Activated CD8-positive, alpha-beta memory T cell treated with anti-CD3 and anti-CD28 coated beads, Interleukin-2, amount 50 U/mL, for 4 hours (primary cell): ENCODE measurements around the gene PAXX.
A peak's percentile ranks its signal among the peaks of the same experiment; 100 is the strongest.
"Not testable (repeated sequence)": the region's sequence is repeated elsewhere in the genome, so short reads cannot be mapped to it uniquely, and the experiment has no call there.

Experiments used
- DNase-seq: peaks from one replicate; pipeline ENCODE4 v3.0.0-alpha.2; 2020

The PAXX gene

DNA sequence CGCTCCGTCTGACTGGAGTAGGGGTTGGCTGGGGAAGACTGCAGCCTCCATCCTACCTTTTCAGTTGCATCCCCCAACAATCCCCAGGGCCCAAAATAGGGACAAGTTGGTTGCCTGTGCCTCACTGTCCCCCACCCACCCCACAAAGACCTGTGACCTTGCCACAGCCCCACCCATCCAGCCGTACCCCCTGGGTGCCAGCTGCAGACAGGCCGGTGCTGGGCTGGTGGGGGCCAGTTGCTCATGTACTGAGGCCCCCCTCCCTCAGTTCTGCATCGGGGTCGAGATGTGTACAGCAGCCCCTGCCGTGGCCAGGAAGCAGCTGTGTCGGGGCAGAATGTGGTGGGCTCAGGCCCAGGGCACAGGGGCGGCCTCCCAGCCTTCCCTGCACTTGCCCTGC is 9.1 kb upstream of the PAXX start:
- DNase-seq, result no peak

DNA sequence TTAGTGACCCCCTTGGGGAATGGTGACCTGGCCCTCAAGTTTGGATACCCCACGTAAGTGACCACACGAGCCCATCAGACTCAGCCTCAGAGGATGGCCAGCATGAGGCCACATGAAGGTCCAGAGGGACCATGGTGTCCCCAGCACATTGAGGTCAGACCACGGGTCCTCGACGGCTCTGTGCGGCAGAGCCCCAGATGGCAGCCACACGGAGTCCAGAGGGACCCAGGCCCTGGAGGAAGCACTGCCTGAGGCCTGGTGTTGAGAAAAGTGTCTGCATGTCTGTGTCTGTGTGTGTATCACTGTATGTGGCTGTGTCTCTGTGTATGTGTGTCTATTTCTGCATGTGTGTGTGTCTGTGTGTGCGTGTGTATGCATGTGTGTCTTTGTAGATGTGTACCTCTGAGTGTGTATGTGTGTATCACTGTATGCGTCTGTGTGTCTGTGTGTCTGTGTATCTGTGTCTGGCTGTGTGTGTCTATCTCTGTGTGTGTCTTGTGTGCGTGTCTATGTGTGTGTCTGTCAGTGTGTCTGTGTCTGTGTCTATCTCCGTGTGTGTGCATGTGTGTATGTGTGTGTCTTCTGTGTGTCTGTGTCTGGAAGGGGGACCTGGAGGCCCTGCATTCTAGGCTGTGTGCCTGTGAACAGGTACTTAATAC is 8.4 kb upstream of the PAXX start:
- DNase-seq, result no peak

DNA sequence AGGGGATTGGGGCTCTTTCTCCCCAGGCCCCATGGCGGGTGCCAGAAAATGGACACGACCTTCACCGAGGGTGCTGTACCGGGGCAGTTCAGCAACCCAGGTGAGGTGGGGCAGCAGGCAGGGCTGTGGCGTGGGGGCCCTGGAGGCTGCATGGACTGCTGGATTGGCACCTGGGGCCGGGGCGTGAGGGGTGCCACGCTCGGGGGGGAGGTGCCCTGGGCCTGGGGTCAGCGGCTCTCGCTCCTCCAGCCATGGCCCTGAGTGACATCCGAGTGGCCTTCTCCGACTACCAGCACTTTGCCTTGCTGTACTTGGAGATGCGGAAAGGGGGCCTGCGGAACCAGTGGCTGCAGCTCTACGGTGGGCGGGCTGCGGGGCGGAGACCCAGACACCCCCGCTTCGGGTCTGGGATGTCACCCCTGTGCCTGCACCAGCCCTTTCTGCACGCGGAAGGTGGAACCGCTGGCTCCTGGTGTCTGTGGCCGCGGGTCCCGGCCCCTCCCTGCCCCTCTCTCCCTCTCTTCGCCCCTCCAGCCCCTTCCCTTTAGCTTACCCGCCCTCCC is 7.7 kb upstream of the PAXX start:
- no peak for DNase-seq

DNA sequence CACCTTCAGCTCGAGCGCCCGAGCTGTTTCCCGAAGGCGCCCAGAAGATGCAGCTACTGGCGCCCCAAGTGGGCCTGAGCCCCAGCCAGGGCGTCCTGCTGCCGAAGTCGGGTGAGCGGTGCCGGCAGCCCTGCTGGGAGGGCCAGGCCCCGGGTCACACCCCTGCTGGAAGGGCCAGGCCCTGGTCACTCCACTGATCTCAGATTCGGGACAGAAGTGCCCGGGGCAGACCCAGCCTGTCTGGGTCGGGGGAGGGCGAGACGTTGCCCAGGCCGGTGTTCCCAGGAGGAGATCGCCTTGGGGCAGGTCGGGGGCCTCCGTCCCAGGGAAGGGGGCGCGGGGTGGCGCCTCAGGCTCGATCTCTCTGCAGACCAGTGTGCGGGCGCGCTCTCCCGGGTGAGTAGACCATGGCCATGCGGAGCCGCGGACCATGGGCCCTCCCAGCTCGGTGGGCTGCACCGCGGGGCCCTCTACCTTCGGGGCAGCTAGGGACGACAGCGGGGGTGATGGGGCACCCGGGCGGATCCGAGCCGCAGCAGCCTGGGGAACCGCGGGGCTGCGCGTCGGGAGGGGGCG is 7.1 kb upstream of the PAXX start:
- no peak for DNase-seq

DNA sequence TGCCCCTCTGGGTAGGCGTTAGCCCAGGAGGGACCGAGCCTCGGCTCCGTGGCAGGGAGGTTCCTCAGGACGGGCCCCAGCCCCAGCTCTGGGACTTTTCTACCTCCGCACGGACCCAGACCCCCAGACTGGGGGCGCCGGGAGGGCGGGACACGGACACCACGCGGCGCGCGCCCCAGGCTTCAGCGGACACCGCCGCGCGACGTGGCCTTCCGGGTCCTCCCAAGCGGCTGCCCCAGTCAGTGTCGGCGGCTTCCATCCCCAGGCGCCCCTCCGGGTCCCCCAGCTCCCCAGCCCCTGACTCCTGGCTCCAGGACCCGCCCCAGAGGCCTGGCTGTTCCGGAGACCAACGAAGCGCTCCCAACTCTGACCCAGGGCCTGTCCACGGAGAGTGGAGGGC is 6.4 kb upstream of the PAXX start:
- DNase-seq, result no peak

DNA sequence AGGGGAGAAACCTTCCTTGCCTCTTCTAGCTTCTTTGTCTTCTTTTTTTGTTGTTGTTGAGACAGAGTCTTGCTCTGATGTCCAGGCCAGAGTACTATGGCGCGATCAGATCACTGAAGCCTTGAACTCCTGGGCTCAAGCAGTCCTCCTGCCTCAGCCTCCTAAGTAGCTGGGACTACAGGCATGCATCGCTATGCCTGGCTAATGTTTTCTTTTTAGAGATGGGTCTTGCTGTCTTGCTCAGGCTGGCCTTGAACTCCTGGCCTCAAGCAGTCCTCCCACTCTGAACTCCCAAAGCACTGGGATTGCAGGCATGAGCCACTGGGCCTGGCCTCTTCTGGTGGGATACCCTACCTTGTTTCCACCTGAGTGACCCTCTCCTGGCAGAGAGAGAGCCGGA is 3.4 kb upstream of the PAXX start:
- no peak for DNase-seq

DNA sequence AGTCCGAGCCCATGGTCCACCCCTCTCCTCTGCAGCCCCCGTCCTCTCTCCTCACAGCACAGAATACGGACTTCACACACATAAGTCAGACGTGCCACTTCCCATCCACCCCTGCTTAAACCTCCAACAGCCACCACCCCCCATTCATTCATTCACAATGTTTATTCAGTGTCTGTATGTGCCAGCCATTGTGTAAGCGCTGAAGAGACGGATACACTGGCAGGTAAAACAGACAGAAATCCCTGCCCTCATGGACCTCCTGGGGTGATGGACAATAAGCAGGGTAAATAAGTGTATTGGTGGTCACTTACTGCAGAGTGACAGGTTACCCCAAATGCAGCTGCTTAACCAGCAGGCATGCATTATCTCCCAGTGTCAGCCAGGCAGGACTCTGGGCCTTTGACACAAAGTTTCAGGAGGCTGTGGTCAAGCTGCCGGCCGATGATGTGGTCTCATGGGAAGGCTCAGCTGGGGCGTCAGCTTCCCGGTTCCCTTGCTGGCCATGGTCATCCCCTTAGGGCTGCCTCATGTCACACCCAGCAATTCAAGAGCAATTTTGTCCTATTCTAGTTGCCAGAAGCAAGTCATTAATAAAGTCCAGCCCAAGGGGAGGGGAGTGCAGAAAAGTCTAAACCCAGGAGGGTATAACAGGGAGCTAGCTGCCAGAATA is 1.8 kb upstream of the PAXX start:
- no peak for DNase-seq

DNA sequence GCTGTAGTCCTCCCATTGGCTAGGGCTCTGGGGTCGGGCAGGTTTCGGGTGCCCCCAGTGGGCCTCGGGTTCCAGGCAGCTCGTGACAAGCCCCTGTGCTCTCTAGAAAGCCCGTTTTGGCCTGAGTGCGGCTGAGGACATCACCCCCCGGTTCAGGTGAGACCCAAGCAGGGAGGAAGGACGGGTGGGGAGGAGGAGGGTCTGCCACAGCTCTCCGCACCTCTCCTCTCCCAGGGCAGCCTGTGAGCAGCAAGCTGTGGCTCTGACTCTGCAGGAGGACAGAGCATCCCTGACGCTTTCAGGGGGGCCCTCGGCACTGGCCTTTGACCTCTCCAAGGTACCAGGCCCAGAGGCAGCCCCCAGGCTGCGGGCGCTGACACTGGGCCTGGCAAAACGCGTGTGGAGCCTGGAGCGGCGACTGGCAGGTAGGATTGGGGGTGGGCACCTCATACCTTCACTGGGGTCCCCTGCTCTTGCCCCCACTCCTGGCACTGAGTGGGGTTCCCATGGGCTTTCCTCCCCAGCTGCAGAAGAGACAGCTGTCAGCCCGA is 672 bp downstream of the PAXX start:
- DNase-seq, result no peak

DNA sequence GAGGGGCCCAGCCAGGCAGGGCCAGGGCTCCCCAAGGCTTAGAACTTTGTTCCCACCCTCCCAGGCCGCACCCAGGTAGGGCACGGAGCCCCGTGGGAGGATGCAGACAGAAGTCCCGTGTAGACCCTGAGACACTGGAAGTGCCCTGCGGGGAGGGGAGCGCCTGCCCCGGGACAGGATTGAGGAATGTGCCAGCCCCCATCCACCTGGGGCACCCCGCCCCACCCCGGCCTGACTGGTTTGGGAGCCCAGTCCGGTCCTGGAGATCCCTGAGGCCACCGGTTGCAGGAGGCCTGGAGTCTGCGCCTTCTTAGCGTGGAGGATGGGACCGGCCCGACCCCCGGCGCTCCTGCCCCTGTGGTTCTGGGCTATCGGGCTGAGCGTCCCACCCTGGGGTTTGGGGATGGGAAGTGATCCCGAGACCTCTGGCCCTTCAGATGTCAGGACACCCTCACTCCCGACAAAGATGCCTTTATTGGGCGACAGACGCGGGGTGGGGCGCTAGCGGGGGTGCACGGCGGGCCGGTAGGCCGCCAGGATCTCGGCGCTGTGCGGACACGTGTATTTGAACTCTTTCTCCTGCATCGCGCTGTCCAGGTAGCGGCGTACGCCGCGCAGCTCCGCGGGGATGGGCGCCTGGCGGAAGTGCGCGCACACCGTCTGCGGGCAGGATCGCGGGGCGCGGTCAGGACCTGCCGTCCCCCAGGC is 2.1 kb downstream of the PAXX start:
- DNase-seq, result no peak

DNA sequence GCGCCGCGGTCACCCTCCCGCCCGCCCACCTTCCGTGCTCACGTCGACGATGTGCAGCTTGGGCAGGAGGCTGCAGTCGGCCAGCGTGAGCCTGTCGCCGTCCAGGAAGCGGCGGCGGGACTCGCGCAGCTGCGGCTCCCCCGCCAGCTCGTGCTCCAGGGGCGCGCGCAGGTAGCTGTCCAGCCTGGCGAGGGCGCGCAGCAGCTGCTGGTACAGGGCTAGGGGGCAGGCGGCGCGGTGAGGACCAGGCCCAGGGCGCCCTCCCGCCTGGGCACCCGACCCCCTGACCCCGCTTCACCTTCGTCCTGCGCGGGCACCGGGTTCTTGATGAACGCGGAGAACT is 2.6 kb downstream of the PAXX start:
- DNase-seq, result no peak

DNA sequence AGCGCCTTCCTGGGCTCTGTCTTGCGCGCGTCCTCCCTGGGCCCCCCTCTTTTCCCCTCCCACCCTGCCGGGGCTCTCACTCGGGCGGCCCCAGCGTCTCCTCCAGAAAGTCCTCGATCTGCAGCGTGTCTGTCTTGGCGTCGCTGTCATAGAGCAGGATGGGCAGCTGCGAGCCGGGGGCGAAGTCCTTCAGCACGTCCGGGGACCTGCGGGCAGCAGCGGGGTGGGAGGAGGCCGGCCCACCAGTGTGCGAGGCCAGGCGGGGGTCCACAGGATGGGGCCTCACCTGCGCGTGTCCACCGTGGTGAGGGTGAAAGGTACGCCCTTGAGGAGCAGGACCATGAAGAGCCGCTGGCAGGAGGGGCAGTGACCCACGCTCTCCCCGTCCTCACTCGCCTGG is 3.1 kb downstream of the PAXX start:
- no peak for DNase-seq

DNA sequence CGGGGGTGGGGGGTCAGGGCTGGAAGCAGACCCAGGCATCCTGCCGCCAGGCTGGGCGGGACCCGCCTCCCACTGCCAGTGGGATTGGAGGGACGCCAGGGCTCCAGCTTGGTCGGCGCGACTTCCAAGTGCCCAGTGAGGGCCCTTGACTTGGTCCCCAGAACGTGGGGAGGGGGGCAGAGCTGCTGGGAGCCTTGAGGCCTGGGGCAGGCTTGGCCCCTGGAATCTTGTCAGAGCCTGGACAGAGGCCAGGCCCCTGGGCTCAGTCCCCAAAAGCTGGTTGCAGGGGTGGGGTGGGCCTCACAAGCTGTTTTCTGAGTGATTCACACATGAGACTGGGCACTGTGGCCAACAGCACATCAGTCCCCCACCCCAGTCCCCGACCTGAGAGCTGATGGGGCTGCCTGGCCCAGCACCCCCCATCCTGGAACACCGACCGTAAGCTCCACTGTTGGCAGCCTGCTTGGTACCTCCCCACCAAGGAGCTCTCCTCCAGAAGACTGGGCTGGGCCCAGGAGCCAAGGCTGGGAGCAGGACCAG is 3.6 kb downstream of the PAXX start:
- no peak for DNase-seq

DNA sequence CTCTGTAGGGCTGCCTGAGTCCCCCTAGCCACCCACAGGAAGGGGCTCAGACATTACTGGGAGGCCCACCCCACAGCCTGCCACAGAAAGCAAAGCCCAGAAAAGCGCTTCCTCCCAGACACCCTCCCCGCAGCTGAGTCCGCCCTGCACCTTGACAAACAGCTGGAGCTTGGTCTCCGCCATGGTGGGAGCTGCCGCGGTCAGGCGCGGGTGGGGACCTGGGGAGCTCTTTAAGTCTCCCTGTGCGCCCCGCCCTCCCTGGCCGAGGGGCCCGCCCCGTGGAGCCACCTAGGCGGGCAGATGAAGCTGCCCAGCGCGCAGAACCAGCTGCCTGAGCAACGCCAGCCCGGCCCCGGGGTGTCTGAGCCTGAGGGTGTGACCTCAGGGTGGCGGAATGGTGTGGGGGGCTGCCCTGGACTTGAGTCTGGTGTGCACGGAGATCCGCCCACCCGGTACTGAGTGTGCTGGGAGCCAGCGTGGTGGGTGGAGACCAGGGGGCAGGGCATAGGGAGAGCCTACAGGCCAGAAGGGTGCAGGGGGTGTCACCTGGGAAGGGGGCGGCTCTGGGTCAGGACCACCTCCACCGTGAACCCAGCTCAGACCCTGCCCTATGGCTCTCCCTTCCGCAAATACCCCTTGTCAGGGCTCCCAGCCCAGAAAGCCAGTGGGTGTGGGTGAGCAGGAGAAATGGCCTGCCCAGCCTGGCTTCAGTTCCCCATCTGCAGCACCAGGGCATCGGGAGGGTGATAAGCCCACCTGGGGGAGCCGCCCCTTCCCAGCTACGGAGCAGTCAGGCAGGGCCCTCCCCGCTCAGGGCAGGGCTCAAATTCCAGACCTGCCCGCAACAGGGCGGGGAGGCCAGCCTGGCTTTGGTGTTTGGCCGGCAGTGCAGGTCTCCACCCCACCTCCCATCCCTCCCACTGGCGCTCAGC is 4.4 kb downstream of the PAXX start, which contains the start of gene CLIC3:
Gene CLIC3 (minus strand): TSS at position 208 of the 932 bp plus-strand sequence. CDS start 25 bp downstream, at position 183.
- peak; percentile 63 for DNase-seq

DNA sequence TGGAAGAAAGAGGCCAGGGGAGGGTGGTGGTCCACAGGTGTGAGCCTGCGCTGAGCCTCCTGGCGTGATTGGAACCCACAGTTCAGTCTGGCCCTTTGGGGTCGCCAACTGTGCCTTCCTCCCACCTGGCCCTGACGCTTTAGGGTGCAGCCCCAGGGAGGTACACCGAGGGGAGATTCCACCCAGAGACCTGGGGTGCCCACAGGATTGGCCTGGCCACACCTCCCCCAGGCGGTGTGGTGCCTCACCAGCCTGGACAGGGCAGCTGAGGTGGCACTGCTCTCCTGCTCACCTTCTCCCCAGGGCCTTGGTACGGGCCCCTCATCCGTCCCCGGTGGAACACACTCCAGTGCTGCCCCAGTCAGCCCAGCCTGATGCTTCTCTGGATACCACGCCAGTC is 5.1 kb downstream of the PAXX start:
- no peak for DNase-seq

DNA sequence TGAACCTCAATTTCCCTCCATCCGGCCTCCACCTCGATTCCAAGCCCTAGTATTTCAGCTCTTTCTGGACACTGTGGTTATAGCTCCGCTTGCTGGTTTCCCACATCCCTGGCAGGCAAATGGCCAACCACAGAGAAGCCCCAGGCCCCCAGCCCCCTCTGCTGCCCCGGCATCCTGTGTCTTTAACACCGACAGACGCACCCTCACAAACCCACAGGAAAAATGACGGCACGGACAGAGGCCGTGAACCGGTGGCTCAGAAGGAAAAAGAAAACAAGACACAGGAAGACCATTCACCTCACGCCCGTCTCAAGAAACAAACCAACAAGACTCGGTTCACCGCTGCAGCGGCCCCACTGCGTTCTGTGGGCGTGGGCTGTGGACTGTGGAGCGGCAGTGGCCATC is 5.6 kb downstream of the PAXX start:
- no peak for DNase-seq

DNA sequence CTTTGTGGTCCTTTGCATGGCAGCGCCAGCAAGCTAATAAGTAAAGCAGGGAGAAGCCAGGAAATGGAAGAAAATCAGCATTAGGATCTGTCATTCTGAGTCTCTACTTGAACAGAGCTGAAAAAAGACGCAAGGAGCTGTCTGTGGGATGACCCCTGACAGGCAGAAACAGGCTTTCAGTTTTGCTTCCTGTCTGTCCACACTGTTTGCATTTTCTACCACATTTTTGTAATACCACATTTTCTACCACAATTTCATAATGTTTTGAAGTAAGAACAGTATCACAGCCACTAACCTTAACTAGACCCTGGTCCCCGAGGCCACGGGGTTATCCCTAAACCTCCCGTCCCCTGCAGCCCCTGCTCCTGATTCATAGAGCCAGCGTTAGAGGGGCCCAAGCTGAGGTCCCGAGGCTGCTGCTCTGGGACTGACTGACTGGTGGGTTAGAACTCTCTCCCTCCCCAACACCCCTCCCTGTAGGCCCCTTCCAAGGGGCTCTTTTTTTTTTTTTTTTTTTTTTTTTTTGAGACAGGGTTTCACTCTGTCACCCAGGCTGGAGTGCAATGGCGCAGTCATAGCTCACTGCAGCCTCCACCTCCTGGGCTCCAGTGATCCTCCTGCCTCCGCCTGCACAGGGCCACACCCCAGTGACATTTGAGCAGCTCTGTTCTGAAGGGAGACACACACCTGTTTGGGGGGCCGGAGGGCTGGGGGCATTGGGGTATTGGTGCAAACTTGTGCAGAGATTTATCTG is 8.1 kb downstream of the PAXX start:
- no peak for DNase-seq

DNA sequence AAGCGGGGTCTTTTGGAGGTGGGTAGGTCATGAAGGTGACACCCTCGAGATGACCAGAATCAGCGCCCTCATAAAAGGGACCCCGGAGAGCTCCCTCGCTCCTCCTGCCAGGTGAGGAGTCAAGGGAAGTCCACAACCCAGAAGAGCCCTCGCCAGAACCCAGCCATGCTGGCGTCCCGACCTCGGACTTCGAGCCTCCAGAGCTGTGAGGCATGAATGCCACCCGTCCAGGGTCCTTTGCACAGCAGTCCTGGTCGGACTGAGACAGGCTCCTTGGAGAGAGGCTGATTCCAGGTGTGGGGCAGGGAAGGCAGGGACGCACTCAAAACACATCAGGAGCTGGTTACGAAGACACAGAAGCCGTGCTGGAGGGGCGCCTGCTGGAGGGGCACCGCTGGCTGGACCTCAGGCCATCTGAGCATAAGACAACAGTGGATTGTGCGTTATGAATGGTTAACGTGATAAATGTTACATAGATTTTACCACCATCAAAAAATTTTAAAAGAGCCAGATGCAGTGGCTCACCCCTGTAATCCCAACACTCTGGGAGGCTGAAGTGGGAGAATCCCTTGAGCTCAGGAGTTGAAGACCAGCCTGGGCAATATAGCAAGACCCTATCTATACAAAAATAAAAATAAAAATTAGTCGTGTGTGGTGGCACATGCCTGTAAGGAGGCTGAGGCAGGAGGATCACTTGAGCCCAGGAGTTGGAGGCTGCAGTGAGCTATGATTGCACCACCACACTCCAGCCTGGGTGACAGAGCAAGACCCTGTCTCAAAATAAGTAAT is 9.8 kb downstream of the PAXX start:
- DNase-seq, result no peak

DNA sequence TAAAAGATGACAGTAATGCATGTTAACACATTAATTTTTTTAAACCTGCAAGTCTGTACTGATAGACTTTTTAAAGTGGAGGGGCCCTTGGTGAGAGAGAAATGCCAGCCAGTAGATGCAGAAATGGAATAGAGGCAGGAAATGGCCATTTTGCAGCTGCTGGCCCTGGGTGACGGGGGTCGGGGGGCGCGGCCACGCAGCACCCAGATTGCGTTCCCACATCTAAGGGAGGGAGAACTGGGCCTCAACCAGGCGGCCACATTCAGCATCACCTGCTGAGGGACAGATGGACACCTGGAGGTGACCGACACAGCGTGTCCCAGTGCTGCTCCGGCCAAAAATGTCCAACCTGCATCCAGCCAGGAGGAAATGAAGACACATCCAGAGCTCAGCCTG is 10.4 kb downstream of the PAXX start:
- no peak for DNase-seq

DNA sequence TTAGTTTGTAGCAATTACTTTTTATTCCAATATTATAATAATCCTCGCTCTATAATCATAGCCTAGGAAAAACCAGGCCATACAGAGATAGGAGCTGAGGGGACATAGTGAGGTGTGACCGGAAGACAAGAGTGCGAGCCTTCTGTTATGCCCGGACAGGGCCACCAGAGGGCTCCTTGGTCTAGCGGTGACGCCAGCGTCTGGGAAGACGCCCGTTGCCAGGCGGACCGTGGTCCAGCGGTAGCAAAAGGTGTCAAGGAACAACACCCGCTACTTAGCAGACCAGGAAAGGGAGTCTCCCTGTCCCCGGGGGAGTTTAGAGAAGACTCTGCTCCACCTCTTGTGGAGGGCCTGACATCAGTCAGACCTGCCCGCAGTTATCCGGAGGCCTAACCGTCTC is 12.1 kb downstream of the PAXX start:
- DNase-seq, result not testable (repeated sequence)
